HG02588 (cell line): ENCODE results near the gene HLA-DOA.
A peak's percentile ranks its signal among the peaks of the same experiment; 100 is the strongest.

Experiments used
- ATAC-seq: cut with Tn5 transposase; IDR thresholded peaks from one replicate; pipeline ENCODE4 v1.9.1; 2021; ENCODE audit warnings: mild to moderate bottlenecking, moderate library complexity; ENCODE audit not compliant: unreplicated experiment

The HLA-DOA gene

DNA sequence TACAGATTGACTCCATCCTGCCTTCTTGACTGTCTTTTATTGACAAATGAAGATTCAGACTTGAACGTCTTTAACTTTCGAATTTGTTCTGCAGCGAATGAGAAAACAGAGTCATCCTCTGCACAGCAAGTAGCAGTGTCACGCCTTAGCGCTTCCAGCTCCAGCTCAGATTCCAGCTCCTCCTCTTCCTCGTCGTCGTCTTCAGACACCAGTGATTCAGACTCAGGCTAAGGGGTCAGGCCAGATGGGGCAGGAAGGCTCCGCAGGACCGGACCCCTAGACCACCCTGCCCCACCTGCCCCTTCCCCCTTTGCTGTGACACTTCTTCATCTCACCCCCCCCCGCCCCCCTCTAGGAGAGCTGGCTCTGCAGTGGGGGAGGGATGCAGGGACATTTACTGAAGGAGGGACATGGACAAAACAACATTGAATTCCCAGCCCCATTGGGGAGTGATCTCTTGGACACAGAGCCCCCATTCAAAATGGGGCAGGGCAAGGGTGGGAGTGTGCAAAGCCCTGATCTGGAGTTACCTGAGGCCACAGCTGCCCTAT lies 28.8 kb downstream of the HLA-DOA start:
- ATAC-seq, result no peak

DNA sequence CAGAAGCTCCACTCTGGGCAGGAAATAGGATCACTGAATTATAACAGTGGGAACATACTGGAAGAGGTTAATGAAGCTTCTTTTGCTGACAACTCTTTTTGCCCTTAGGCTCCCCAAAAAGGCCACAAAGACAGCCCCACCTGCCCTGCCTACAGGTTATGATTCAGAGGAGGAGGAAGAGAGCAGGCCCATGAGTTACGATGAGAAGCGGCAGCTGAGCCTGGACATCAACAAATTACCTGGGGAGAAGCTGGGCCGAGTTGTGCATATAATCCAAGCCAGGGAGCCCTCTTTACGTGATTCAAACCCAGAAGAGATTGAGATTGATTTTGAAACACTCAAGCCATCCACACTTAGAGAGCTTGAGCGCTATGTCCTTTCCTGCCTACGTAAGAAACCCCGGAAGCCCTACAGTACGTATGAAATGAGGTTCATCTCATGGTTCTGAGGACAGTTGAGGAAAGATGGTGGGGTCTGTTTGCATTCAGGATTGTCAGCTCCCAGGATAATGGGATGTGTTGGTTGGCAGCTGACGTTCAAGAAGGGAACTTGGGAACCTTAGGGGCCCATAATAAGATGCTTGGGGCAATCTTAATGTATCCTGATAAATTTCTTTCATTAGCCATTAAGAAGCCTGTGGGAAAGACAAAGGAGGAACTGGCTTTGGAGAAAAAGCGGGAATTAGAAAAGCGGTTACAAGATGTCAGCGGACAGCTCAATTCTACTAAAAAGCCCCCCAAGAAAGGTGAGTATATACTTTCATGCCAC lies 29.5 kb downstream of the HLA-DOA start:
- no peak for ATAC-seq

DNA sequence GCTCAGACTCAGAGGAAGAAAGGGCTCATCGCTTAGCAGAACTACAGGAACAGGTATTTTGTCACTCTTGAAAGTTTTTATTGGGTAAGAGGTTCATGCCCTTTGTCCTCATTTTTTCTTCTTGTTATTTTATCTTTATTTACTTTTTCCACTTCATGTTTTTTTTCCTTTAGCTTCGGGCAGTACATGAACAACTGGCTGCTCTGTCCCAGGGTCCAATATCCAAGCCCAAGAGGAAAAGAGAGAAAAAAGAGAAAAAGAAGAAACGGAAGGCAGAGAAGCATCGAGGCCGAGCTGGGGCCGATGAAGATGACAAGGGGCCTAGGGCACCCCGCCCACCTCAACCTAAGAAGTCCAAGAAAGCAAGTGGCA lies 31.5 kb downstream of the HLA-DOA start:
- ATAC-seq, result no peak

DNA sequence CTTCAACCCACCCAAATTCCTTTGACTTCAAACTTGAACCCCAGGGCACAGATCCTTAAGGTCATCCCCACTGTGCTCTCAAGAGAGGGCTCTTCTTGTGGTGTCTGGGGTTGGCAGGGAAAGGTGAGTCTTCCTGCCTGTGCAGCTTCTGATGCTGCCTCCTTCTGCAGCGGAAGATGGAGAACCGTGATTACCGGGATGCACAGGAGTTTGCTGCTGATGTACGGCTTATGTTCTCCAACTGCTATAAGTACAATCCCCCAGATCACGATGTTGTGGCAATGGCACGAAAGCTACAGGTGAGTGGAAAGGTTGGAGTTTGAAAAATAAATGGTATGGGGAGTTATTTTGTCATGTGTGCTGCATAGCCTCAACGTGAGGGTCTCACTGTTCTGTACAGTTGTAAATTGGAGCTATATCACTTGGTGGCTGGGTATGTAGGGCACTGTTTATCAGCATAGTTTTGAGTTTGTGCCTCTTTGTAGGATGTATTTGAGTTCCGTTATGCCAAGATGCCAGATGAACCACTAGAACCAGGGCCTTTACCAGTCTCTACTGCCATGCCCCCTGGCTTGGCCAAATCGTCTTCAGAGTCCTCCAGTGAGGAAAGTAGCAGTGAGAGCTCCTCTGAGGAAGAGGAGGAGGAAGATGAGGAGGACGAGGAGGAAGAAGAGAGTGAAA lies 32.0 kb downstream of the HLA-DOA start:
- no peak for ATAC-seq

DNA sequence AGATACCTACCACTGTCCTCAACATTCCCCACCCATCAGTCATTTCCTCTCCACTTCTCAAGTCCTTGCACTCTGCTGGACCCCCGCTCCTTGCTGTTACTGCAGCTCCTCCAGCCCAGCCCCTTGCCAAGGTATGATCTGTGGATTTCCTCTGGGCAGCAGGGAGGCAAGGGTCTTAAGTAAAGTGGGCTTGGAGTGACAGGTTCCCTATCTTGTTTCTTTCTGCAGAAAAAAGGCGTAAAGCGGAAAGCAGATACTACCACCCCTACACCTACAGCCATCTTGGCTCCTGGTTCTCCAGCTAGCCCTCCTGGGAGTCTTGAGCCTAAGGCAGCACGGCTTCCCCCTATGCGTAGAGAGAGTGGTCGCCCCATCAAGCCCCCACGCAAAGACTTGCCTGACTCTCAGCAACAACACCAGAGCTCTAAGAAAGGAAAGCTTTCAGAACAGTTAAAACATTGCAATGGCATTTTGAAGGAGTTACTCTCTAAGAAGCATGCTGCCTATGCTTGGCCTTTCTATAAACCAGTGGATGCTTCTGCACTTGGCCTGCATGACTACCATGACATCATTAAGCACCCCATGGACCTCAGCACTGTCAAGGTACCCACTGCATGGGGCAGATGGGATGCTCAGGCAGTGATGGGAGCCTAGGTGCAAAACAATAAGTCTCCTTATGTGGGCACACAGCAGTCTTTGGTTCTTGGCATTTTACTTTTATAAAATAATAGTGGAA lies 32.9 kb downstream of the HLA-DOA start:
- no peak for ATAC-seq

DNA sequence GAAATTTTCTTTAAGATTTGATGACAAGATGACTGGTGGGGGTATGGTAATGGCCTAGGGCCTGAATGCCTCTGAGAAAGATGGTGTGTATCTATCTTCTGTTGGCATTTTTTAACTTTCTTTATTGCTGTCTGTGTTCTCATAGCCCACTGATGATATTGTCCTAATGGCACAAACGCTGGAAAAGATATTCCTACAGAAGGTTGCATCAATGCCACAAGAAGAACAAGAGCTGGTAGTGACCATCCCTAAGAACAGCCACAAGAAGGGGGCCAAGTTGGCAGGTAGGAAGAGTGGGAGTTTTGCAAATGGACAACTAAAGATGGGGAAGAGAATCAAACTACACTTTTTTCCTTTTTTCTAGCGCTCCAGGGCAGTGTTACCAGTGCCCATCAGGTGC lies 33.5 kb downstream of the HLA-DOA start:
- ATAC-seq, result no peak

DNA sequence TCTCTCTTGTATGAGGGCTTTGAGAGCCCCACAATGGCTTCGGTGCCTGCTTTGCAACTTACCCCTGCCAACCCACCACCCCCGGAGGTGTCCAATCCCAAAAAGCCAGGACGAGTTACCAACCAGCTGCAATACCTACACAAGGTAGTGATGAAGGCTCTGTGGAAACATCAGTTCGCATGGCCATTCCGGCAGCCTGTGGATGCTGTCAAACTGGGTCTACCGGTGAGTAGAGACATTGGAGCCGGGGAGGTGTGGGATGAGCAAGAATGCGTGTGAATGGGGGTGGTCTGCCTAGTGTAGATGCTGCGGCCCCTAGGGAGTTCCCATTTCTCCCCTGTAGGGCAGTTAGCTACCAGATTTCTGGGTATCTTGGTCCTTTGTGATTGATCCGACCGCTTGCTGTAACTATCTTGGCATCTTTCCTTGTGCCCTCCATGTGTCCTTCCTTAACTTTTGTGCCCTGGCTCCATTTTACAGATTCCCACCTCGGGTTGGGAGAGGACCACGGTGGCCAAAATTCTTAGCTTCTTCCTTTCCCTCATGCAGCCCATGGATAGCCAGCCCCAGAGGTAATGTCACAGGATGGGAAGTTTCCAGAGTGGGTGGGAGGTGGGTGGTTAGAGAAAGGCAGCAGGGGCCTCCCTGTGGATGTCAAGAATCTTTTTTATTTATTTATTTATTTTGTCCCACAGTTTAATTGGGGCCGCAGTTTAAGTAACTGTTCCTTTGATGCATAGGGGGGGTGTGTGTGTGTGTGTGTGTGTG lies 34.7 kb downstream of the HLA-DOA start:
- no peak for ATAC-seq

DNA sequence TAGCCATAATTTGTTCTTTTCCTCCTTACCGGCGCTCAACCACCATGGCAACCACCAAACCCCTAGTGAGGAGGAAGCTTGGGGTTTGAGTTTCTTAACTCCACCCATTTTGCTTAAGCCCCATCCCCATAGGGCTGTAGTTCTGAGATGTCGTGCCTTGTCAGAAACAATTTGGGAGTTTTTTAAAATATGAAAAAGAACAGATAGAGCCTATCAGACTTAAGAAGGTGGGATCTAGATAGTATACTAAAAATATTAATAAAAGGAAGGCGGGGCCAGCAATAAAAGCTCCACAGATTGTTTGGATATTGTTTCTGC lies 35.4 kb downstream of the HLA-DOA start:
- ATAC-seq, result no peak

DNA sequence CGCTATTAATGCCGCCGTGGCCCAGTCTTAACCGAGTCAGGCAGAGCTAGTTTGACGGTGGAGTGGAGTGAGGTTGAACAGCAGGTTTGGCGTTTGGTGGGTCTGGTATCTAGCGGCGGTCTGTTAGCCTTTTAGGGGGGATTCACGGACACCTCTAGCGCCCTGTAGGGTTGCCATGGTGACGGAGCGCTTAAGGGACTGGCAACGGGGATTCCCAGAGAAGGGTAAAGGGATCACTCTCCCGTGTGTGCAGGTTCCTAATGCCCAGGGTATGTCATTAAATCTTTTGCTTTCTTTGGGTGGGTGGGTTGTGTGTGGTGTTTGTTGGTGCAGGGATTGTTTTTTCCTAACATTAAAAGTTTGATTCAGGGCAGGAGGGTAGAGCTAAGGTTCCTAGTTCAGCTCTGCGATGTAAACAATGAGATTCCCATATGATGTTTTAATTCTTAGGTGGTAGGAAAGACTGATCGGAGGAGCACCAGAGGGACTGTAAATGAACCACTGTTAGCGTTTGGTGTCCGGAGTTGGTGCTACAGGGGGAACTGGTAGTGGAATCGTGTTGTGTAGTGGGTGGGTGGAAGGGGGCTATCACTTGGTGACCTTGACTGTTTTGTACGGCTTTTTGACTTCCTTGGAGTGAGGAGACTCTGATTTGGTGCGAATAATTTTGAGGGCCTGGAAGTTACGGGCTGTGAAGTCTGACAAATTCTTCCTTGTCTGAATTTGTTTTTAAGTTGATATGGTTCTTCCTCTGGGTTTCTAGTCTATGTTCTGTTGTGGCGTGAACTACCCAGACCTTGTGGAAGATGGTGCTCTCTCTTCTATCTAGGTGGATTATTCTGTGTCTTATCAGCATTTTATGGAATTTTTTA lies 36.0 kb downstream of the HLA-DOA start:
- ATAC-seq, result no peak

DNA sequence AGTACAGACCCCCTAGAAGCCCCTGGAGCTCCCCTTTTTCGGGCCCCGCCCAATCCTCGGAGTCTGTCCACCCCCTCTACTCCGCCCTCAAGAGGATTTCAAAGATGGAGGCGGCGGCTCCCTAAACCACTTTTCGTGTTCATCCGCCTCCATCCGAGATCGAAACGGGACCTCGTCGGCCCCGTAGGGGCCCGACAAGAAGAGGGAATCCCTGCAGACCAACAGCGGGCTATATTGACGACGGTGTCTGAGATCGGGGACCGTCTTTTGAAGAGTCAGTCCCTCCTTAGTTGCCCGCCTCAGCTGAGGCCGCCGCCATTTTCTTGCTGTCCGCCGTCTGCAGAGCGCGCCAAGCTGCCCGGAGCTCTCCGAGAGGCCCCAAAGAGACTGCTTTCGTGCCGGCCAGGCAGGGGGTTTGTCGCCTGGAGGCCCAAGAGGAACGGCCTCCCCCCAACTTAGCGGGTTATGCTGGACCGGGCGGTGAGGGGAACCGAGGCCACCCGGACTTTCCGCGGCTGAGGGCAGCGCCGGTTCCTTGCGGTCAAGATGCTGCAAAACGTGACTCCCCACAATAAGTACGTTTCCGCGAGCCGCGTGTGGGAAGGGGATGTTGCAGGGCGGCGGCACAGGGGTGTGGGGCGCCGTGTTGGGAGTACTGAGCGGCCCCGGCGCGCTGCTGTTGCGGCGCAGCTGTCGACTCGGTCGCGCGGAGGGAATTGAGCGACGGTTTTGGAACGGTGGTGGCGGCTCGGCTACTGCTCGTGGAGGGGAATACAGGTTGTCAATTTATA lies 36.8 kb downstream of the HLA-DOA start:
- ATAC-seq, result no peak

DNA sequence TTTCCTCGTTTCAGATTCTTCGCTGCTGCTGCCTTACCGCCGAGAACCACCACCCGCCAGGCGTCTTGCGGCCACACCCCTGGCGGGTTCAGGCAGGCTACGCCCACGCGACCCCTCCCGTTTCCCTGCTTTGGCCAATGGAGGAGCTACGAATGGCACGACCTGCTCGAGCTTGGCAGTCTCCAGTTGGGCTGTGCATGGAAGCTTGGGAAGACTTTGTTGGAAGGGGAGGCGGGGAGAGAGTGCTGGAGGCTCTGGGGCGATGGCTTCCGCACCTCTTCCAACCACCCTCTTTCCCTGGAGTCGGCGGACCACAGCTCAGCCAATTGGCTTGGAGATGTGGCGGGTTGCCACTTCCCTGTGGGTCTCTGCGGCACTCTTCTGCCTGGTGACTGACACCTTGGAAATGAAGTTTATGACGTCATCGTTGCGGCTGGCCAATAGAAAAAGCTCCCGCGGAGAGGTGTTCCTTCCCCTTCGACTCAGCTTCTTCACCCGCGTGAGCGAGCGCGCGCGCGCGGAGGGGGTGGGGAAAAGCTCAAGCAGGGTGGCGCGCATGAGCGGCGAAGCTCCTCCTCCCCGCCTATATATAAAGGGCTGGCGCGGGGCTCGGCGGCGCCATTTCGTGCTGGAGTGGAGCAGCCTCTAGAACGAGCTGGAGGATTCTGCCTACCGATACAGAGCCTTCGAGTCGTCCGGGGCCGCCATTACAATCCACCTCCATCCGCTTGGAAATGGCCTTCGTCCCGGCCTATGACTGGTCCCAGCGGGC lies 37.6 kb downstream of the HLA-DOA start:
- ATAC-seq, result peak; percentile 35

DNA sequence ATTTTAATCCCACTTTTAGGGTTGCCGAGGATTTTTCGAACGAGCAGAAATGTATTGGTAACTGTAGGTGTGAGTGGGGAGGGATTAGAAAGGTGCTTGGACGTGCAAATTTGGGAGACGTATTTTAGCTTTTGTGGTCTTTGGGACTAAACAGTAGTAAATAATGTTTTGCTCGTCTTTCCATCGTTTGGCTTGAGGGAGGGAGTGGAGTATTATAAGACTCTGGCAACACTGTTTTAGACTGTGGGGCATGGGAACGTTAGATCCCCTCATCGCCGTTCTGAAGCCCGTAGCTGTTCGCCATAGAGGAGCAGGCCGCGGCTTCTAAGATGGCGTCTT lies 38.2 kb downstream of the HLA-DOA start:
- ATAC-seq, result no peak

DNA sequence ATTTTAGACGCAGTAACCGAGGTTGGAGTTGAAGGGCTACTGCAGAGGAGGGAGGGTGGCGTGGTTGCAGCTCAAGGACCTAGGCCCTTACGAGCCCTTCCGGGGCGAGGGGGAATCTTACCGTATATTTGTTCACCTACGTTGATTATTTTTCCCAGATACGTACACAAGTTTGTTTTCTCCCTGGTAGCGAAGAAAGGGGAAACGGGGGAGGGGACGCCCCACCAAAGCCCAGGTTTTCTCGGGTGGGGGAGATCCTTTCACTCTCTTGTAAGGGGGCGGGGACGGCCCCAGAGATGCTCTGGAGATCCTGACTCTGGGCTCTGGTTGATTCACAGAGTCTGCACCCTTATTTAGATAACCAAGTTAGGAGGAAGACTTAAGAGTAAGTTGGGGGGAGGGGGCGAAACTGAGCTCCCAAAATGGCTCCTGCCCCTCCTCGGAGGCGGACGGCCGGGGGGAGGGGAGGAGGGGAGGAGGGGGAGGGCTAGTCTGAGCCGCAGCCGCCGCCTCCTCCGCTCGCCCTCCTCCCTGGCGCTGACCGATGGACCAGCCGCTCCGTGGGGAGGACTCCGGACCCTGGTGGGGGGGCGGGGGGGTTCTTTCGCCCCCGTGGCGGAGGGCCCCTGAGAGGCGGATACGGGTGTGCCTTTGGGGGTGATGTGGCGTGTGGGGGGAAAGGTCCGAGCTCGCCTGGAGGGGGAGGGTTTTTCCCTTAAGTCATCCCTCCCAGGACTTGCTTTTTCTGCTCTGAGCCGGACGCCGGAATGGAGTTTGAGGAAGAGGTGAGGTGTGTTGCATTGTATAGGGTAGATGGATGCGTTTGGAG lies 38.8 kb downstream of the HLA-DOA start:
- ATAC-seq, result no peak

DNA sequence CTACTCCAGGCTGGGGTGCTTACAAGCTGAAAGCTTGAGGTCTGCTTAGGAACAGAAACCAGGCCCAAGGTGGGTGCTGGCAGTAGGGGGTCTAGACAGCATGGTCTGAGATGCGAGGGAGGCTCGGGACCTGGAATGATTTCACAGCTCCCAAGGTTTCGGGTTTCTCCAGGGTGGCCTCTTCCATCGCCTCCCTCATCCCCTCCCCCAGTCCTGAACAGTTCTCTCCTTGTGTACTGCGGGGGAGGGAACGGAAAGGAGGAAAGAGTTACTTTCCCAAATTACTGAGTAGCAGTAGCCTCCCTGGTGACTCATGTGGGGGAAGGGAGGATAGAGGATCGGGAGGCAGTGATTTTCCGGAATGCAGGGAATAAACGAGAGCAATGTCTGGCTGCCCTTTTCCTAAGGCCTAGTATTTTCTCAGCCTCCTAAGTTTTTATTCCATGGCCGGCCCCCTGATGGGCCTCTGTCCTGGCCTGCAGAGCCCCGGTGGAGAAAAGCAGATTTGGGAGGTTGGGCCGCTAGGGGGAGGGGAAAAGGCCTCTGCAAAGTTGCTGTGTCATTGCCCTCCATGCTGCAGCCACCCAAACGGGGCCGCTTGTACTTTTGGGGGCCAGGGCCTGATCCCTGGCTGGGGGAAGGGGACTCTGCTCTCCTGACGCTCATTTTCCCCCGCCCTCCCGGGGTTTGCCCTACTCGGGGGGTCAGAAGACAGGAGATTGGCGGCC lies 39.5 kb downstream of the HLA-DOA start:
- ATAC-seq, result no peak

DNA sequence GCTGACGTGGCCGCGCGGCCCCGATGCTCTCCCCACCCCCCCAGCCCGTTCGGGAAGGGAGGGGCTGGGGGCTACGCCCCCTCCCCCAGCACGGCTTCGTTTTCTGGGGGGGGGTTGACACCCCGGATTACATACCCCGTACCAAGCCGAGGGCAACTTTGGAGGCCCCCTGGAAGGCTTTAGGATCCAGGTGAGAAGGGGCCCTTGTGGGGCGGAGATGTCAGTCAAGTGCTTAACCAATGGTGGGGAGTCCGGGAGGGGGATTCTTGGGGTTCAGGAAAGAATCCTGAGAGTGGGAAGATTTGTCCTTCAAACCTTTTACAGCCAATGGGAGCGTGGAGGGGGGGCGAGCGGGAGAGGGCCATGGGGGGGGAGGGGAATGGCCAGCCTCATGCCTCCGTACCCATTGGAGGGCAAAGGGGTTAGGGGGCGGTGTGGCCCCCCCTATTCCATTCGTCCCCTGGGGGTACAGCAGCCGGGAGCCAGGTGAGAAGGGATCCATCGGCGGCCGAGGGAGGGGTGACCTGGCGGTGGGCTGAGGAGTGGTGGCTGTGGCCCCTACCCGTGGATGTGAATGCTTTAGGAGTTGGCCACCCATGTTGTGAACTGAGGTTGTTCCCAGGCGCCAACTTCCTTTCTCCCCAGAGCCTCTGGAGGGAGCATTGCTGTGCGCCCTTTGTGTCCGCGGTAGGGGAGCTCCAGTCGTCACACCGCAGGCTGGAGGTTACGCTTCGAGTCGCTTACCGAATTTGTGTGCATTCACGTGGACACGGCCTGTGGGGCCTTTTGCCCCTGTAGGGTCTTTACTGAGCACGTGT lies 40.3 kb downstream of the HLA-DOA start:
- ATAC-seq, result no peak

DNA sequence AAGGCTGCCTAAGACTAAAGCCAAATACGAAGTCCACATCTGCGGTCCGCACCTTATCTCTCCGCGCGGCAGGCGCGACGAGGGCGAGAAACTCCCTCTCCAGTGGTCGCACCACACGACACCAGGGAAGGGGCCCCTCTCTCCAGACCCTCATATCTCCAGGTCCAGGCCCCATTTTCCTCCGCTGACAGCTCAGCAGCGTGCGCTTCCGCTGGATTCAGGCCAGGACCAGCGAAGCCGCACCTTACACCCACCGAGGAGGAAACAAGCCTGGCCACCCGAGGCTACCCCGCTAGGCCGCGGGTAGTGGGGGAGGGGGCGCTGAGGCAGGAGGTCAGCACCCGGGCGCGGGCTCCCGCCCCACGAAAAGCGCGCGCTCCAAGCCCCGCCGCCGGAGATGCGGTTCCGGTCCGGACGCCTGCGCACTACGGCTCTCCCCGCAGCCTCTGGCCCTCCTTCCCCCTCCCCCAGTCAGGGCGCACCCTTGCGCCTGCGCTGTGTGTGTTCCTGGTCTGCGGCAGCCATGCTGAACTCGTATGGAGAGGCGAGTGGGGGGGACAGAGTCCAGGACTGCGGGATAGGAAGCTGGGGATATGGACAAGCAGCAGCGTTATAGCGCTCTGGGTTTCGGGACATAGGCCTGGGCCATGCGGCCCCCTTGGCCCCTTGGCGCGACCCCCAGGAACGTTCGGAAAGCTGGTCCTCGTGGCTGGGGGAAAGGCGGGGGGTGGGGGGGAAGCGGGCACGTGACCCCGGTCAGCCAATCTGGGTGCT lies 41.1 kb downstream of the HLA-DOA start, which contains the start of gene BRD2:
BRD2 (plus strand) TSS at position 502 of the 774 bp plus-strand sequence. CDS start 4,305 bp downstream, outside the sequence.
- ATAC-seq, result peak; percentile 31
